Ureter (tissue), 1 donor: ENCODE data around the gene HPCAL1. TPM values are rescaled to one million over a fixed set of nuclear protein-coding genes. Genes with fewer than 3 reads are reported as not detected.

Experiments
- DNase-seq: peaks from one replicate; pipeline ENCODE4 v3.0.0-alpha.2; 2020; ENCODE audit warnings: low spot score
- total RNA-seq: library from RNA; stranded (reverse); gene quantifications from one replicate; pipeline ENCODE4 v1.2.4, GENCODE V29; 2023
- donor health status: DM: yes; HTN: yes; CAD: no.

The HPCAL1 gene
- total RNA-seq, 1 donor from 2014 or later: 17.5 TPM

DNA sequence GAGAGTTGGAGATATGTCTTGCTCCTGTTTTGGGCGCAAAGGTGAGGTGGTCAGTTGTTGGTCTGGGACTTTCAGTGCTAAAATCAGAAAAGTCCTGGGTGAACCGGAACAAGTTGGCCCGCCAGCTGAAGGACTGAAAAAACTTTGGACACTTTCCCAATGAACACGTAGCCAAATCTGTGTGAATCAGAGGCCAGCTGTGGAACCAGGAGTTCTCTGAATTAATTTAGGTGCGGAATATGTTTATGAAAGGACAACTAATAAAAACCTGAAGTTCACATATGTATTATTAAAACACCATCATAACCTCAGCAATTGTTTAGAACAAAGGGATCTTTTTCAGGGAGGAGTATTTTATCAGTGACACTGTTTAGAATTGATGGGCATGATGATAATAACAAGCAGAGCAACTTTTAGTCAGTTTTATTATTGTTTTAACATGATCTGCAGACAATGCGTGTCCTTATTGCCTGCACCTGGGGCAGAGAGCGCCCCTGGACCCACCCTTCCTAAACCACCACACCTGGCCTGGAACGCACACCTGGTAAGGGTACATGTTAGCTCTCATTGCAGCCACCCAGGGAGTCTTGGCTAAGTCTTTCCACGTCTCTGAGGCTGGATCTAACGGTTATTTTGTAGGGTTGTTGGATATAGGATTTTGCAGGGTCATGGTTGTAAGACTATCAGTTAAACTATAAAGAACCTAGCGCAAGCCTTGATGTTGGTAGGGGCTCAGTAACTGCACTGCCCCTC is 155.3 kb downstream of the HPCAL1 start:
- DNase-seq: no peak

DNA sequence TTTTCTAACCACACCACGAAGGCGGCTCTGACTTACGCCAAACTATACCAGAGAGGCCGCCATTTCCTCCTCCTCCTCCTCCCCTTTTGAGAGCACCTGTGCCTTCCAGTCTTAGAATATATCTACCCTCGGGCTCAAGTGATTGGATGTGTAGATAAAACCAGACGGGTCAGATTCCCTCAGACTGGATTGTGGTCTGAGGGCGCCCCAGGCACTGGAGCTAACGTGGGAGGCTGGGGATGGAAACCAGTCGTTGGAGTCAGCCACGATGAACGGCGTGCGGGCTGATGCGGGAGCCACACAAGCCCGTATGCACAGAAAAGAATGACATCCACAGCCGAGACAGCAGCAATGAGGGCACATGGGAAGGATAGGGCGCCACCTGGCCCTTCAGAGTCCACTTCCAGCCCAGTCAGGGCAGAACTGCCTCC is 157.7 kb downstream of the HPCAL1 start:
- DNase-seq: no peak

DNA sequence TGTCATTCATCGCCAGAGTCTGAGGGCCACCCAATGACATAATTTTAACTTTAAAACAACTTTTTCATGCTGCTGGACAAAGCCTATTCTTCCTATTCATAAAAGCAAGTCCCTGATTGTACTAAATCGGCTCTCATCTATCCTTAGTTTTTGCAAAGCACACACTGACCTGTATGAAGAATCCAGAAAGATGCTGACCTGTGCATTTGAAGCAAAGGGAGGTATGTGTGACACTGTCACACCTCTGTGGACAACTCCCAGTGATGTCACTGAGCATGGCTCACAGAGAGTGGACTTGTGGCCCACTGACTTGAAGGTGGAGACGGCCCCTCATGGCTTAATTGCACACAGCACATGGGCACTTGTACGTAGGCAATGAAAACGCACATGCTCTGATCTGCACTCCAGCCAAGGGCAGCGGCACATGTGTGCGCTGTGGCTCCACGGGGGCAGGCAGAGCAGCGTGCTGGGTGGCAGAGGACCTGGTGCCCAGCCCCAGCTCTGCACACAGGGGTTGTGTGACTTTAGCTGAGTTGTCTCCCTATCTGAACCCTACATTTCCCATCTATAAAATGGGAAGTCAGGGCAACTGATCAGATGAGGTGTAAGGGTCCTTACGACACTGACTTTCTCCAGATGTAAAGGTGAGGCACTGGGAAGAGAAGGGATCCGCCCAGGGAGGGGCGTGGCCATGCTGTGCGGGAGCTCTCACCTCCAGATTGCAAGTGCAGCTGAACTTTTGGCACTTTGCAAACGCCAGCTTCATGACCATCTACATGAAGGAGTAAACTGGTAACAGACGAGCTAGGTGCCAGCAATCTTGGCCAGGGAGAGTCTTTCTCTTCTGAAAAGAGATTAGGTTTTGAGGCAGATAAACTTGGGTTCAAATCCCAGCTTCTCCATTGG is 159.7 kb downstream of the HPCAL1 start:
- DNase-seq: no peak

DNA sequence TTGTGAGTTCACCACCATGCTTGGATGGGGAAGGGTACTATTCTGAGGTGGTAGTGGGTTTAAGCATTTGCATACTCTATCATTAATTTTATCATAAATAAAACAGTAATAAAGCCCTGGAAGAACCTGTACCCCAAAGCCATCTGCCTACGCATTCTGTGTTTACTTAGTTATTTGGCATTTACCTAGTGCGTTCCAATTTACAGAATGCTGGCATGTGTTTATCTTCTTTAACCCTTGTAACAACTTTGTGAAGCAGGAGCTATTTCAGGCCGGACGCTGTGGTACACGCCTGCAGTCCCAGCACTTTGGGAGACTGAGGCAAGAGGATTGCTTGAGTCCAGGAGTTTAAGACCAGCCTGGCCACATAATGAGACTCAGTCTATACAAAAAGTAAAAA is 163.2 kb downstream of the HPCAL1 start:
- DNase-seq: no peak

DNA sequence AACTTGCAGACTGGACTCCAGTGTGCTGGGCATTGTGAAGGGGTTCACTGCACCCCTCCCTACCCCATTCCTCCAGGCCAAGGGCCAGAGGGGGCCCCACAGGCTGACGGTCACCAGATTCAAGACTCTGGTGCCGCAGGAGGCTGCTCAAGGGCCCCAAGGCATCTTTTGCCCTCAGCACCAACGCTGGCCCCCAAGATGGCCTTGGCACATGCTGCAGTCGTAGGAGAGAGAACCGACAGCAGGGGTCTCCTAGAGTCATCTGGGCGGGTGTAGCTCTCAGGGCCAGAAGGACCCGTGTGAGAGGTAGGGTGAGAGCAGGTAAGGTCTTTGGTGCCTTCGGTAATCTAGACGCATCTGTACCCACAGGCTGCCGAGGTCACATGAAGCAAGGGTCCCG is 164.1 kb downstream of the HPCAL1 start:
- DNase-seq: no peak

DNA sequence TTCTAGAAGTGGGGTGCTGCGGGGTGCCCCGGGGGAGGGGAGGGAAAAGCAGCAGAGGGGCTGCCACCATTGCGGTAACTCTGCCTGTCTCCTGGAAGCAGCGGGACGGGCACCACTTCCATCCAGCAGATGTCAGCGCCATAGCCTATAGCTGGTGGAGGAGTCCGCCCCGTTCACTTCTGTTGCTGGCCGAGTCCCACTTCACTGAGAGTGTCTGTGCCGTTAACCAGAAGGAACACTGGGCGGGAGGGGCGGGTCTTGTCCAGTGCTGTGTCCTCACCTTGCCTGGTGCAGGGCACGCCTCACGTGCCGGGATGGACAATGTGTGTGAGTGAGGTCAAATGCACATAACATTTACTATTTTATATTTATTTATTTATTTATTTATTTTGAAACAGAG is 164.7 kb downstream of the HPCAL1 start:
- no peak for DNase-seq

DNA sequence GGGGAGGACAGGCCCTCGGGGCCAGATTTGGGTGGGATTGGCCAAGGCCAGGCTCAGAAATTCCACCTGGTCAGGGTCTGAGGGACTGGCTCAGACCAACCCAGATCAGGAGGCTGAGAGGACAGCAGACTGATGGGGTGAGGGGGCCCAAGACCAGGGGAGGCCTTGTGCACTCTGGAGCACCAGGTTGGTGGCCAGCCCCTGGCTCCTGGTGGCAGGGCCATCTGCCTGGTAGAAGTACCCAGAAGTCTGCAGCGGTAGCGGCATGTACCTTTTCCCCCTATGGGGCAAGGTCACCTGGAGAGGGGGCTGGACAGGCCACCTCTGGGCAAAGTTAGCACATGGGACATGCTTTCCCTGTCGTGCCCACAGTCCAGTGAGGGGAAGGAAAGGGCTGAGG is 166.6 kb downstream of the HPCAL1 start:
- no peak for DNase-seq

DNA sequence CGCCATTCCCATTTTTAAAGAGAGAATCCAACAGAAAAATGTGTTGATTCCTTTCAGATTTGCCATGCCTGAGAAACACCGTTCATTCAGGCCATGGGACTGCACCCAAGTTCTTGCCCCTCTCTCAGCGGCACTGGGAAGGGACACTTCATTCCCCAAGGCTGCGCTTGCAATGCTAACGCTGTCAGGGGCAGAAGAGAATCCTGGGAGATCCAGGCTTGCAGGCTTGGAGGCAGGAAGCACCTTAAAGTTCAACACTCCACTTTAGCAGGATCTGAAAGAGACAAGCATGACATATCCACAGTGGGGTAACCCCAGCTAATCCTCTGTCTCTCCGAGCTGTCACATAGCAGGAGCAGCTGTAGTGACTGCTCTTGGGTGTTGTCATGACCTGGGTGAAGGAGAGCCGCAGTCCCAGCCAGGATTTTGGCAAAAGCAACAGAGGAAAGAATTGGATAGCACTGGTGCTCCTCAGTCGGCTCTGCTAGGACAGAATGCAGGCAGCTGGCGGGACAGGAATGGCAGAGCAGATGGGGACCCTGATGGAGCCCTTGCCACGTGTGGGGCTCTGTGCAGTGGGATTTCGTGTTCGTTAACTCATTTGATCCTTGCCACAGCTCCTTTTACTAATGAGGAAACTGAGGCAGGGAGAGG is 167.4 kb downstream of the HPCAL1 start:
- DNase-seq: no peak

DNA sequence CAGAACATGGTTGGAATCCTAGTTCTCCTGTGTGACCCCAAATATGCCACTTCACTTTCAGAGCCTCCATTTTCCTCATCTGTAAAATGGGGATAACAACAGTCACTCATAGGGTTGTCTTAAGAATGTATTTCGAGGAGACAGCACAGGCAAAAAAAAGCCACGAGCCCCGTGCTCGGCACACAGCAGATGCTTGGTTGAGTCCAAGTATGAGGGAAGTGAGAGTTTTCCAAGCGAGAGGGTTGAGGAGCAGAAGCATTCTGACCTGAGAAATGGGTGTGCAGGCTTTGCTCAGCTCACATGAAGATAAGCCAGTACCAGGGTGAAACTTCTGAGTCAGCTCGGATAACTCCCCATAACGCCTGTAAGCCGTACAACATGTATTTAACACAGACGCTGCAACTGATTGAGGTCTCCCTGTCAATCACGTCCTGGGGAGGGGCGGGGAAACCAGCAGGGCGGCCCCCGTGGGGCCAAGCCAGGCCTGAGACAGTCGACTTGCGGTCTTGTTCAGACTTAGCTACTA is 168.4 kb downstream of the HPCAL1 start:
- no peak for DNase-seq

DNA sequence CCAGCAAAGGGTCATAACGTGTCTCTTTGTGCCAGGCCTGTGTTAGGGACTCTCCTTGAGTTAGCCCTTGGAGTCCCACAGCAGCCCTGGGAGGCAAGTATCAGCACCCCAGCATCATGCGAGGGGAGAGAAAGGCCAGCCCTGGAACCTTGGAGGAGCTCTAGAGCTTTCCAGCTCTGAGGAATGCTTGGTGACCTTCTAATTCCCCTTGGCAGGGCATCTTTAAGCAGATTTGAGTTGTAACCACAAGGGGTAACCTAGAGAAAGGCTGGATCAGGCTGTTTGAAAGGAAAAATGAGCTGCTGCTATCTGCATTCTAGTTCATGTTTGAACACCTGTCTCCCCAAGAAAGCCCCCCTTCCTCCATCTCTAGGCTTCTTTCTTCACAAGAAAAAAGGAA is 169.3 kb downstream of the HPCAL1 start:
- DNase-seq: no peak

DNA sequence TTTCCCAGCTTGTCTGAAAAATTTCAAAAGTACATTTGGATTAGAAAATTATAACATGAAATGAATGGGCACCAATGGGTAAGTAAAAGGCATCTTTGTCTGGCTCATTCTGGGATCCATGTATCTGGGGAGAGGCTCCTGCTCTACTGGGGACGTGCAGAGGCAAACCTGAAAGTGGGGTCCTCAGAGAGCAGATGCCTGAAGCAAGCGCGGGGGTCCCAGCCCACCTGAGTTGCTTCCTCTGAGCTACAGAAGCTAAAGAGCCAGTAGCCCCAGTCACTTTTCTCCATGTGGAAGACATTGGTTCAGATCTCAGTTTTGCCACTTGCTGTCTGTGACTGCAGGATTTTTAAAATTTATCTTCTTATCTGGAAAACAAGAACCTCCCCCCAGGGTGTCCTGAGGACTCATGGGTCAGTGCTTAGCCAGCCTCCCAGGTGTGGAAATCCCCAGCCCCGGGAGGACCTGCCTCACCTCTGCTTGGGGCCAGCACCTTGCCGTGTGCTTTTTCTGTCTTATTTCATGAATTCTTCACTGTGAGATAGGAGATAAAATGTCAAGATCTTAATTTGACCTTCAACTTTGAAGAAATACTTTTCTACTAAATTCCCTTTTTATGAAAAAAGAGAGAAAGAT is 170.5 kb downstream of the HPCAL1 start:
- DNase-seq: no peak

DNA sequence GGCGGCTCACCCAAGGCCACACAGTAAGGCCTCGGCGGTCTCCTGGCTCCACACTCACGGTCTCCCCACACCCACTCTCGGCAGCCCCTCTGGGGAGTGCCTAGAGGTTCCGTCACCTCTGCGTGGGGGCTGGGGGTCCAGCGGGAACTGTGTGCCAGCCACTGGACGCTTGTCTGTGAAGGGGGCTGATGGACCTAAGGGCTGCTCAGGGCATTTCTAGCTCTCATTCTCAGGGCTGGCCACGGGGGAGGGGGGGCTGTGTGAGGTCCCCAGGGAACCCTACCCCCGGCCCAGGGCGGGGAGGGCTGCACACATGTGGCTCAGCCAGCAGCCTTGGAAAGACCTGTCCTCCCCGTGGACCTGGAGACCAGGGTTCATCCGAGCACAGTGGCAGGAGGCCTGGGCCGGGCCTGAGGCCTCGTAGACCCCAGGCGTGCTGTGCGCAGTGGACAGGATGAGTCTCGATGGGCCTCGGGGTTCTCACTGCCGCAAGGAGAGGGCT is 172.6 kb downstream of the HPCAL1 start:
- DNase-seq: no peak

DNA sequence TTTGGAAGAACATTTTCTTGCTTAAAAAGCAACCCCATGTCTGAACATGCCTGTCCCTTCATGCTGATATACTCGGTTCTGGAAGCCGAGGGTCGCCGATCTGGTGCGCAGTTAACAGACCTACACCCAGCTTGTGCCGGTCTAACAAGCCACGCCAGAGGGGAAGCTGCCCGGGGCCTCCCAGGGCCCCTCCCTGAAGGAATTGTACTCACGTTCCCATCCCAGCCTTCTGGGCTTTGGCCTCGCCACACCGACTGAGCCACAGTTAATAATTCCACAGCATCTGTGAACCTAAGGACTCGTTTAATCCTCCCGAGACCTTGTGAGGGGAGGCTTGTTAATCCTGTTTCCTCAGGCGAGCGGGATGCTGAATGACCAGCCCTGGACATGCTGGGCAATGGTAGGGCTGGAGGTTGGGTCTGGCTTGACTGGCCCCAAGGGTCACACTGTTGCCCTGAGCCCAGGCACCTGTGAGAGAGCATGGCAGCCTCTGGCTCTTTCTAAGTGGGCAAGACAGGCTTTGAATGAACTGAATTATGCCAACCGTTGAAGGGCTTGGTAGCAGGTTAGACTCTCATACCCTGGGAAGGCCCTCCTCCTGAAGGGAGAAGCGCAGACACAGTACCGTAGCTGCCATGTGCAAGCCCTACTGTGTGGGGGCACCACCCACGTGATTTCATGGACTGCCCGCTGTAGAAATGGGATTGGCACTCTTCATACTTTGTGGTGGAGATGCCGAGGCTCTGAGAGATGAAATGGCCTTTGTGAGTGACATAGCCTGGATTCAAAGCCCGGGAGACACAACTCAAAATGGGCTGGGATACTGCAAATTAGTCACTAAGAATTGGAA is 173.3 kb downstream of the HPCAL1 start:
- DNase-seq: no peak

DNA sequence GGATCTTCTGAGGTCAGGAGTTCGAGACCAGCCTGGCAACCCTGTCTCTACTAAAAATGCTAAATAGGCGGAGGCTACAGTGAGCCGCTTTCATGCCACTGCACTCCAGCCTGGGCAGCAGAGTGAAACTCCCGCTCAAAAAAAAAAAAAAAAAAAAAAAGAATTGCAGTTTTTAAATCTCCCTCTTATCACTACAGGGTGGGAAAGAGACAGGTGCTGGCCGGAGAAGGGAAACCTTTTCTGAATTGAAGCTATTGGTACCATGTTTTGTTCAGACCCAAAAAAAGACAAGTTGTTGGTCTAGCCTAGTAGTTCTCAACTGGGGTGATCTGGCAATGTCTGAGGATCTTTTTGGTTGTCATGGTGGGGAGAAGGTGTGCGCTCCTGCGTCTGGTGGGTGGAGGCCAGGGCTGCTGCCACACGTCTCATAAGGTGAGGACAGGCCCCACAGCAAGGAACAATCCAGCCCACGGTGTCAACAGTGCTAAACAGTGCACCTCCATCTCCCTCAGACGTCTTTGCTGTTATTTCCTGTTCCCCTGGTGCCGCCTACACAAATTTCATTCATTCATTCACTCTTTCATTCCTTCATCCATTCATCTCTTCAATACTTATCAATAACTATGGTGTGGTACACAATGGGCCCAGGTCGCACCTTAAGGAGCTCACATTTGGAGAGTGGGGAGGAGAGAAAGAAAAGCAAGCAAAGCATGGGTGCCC is 174.2 kb downstream of the HPCAL1 start:
- no peak for DNase-seq

Other genes with a start within 250 kb of the HPCAL1 start
- gene CYS1, start 222.5 kb upstream of the HPCAL1 start, total RNA-seq: 4.0 TPM
- 2.2 TPM for gene RRM2, start 180.2 kb upstream of the HPCAL1 start, total RNA-seq
- gene ODC1, start 145.4 kb downstream of the HPCAL1 start, total RNA-seq: 85.3 TPM